Natural killer cell (primary cell): ENCODE measurements around the gene ECHS1. TPM values are rescaled to one million over a fixed set of nuclear protein-coding genes. Genes with fewer than 3 reads are reported as not detected.
A peak's percentile ranks its signal among the peaks of the same experiment; 100 is the strongest.

Source experiments
- ATAC-seq, 3 donors: fragments of 150-1000 bp in 2 of 3; fragments of 200-7000 bp in 1 of 3; cut with Tn5 transposase; 1 replicate in 1 of 3; 2 replicates in 2 of 3; pipeline ENCODE4 v1.10.0; 2021; ENCODE audit warnings: mild to moderate bottlenecking in 2 of 3, moderate library complexity in 2 of 3
- DNase-seq, 2 donors: peaks; one replicate each; pipeline versions ENCODE4 v3.0.0 to v3.0.0-alpha.2; 2013 to 2021; ENCODE audit warnings: mixed read lengths in 1 of 2
- H3K27ac ChIP-seq: one replicate; pipeline ENCODE4 v1.5.1; 2013; ENCODE audit warnings: mild to moderate bottlenecking, low read length
- H3K27me3 ChIP-seq: one replicate; pipeline ENCODE4 v1.6.1; 2013; ENCODE audit warnings: low read length; ENCODE audit not compliant: control insufficient read depth, insufficient read depth
- H3K36me3 ChIP-seq: one replicate; pipeline ENCODE4 v1.6.1; 2013; ENCODE audit warnings: low read length; ENCODE audit not compliant: control insufficient read depth, insufficient read depth
- H3K4me1 ChIP-seq: one replicate; pipeline ENCODE4 v1.6.1; 2013; ENCODE audit warnings: low read length; ENCODE audit not compliant: control insufficient read depth, insufficient read depth
- H3K4me3 ChIP-seq: one replicate; pipeline ENCODE4 v1.5.1; 2013; ENCODE audit warnings: low read length
- H3K9me3 ChIP-seq: one replicate; pipeline ENCODE4 v1.6.1; 2013; ENCODE audit warnings: low read length; ENCODE audit not compliant: control insufficient read depth, insufficient read depth
- H3K27ac Mint-ChIP-seq, 2 donors: one replicate each; pipeline ENCODE4 v1.8.0; 2022; ENCODE audit warnings: mild to moderate bottlenecking in 2 of 2, mixed read lengths in 2 of 2, moderate library complexity in 1 of 2
- H3K27me3 Mint-ChIP-seq, 2 donors: one replicate each; pipeline ENCODE4 v1.8.0; 2022; ENCODE audit warnings: low read depth in 2 of 2, mixed read lengths in 2 of 2
- H3K36me3 Mint-ChIP-seq: one replicate; pipeline ENCODE4 v1.8.0; 2022; ENCODE audit warnings: mixed read lengths
- H3K4me1 Mint-ChIP-seq, 2 donors: one replicate each; pipeline ENCODE4 v1.8.0; 2022; ENCODE audit warnings: mixed read lengths in 2 of 2
- H3K4me3 Mint-ChIP-seq: one replicate; pipeline ENCODE4 v1.8.0; 2022; ENCODE audit warnings: mild to moderate bottlenecking, moderate library complexity, mixed read lengths
- H3K9me3 Mint-ChIP-seq, 2 donors: one replicate each; pipeline ENCODE4 v1.8.0; 2022; ENCODE audit warnings: mixed read lengths in 2 of 2
- WGBS: methylation state at CpG from one replicate; pipeline ENCODE4 v1.1.7; 2013; ENCODE audit warnings: missing lambda C conversion rate; ENCODE audit not compliant: insufficient coverage; 5-methylcytosine and 5-hydroxymethylcytosine counted together
- intact Hi-C: fragments of 100-400 bp; cut with micrococcal nuclease; formaldehyde crosslinking; loops from one replicate; pipeline ENCODE4 v1.14.2; 2022
- total RNA-seq, 4 donors: library from RNA; stranded (reverse); fragments of 120-200 nt in 1 of 4; gene quantifications; one replicate each; pipeline versions ENCODE4 v1.2.3 to v1.2.4, GENCODE V29; 2013 to 2022
- TF ChIP-seq, protein P1 (sequence below): fragments of 200-600 bp; IDR thresholded peaks from one replicate; pipeline ENCODE4 v1.8.0; 2022; ENCODE audit warnings: antibody characterized with exemption

Gene ECHS1
- total RNA-seq = 10 to 100 TPM; 17.7 to 21.3 (median 19.9) TPM
- 31.2 TPM for total RNA-seq (2013)

DNA sequence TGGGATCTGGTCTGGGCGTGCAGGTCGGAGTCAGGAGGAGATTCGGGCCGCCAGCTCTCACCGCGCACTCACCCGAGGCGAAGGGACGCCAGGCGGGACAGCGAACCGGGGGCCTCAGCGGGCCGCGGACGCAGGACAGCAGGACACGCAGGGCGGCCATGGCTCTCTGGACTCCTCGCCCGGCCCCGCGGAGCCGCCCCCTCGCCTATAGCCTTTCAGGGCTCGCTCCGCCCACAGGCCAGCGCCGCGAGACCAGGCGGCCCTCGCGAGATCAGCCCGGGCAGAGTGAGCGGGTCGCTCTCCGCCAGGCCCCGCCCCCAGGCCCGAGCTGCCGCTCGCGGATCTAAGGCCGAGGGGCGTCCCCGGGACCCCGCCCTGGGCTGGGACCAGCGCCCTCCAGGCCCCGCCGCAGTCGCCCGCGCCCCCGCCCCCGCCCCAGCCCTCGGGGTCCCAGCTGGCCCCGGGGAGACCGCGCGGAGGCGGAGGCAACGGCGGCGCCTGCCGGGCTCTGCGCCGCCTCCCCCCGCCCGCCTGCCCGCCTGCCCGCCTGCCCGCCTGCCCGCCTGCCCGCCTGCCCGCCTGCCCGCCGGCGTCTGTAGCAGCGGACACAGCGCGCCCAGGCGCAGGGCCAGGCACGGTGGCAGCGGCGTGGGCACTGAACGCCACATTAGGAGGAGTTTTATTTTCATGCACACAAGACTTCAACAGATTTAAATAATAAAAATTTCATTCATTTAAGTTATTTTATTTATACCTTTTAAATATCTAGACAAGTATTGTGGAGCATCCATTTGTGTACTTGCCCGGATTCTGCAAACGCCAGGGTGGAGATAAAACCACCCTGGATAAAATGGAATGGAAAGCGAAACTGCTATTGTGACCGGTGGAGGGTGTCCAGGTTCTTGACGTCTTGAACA, at the start of gene ECHS1:
ECHS1 (minus strand) TSS at position 181 of the 917 bp plus-strand sequence; CDS start at position 160, 21 bp downstream.
- under 1% methylated on average over 89 of the region's 89 CpGs for WGBS

DNA sequence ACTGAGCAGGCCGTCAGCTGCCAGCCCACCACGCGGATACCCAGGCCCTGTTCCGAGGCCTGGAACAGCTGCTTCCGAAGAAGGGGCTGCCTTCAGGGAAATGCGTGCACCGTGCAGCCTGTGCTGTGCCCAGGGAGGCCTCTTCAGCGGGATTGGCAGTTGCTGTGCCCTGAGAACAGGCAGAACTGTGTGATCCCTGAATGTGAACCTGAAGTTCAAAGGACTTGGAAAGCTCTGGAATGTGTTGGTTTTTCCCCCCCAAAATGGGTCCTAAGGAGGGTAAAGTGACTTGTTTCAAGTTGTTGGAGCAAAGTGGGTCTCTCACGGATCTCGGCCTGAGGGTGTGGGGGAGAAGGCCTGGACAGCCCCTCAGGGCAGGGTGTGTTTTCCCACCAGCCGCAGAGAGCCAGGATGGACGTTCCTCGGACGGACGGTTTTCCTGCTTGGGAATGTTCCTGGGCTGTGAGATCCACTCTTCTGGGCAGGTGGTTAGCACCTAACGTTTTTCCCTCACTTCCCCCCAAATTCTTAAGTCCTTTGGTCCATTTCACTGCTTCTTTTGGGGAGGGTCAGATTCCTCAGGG, 49.2 kb upstream of the ECHS1 start:
- Mint-ChIP-seq H3K4me3 (peak overlapping the region; percentile 21), H3K9me3 (no peaks in the 10 kb centered on the region), H3K36me3 (no peaks in the 10 kb centered on the region), H3K4me1 (peaks cover 0 to 16% of the 10 kb centered on the region in 2 donors), H3K27ac (no peak overlapping the region), H3K27me3 (no peaks in the 10 kb centered on the region)
- DNase-seq = no peak
- intact Hi-C loops = no loop called here
- TF ChIP-seq, protein P1, sequence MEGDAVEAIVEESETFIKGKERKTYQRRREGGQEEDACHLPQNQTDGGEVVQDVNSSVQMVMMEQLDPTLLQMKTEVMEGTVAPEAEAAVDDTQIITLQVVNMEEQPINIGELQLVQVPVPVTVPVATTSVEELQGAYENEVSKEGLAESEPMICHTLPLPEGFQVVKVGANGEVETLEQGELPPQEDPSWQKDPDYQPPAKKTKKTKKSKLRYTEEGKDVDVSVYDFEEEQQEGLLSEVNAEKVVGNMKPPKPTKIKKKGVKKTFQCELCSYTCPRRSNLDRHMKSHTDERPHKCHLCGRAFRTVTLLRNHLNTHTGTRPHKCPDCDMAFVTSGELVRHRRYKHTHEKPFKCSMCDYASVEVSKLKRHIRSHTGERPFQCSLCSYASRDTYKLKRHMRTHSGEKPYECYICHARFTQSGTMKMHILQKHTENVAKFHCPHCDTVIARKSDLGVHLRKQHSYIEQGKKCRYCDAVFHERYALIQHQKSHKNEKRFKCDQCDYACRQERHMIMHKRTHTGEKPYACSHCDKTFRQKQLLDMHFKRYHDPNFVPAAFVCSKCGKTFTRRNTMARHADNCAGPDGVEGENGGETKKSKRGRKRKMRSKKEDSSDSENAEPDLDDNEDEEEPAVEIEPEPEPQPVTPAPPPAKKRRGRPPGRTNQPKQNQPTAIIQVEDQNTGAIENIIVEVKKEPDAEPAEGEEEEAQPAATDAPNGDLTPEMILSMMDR = no peak
- ATAC-seq = no peak
- 93% methylated on average over 16 of the region's 16 CpGs for whole genome bisulfite sequencing
- Histone ChIP-seq H3K27me3 (no peaks in the 10 kb centered on the region), H3K9me3 (no peaks in the 10 kb centered on the region), H3K27ac (no peak overlapping the region), H3K36me3 (peaks cover 3% of the 10 kb centered on the region), H3K4me3 (no peak overlapping the region), H3K4me1 (peaks cover 3% of the 10 kb centered on the region)

More for the DNA sequence above, at the start of gene ECHS1:
- Mint-ChIP-seq H3K27ac (peak within 1 kb of the TSS in 1 of 2 donors; percentile 86), H3K27me3 (no peaks in the 10 kb centered on the region), H3K36me3 (no peaks in the 10 kb centered on the region), H3K4me1 (peaks cover 0 to 15% of the 10 kb centered on the region in 2 donors), H3K9me3 (no peaks in the 10 kb centered on the region), H3K4me3 (peak within 1 kb of the TSS; percentile 88)
- DNase-seq (peak; percentile 94 to 95), ATAC-seq (peak; percentile 99)
- H3K4me3 ChIP-seq = peak within 1 kb of the TSS; percentile 61
- intact Hi-C loops = loop anchor here (2.0 kb wide), 1 partner anchor 15 kb away; no protein-coding TSS in a partner anchor
- H3K27ac ChIP-seq = peak within 1 kb of the TSS; percentile 48
- peaks cover 18% of the 10 kb centered on the region for H3K36me3 ChIP-seq
- no peaks in the 10 kb centered on the region for H3K9me3 ChIP-seq
- peaks cover 30% of the 10 kb centered on the region for H3K4me1 ChIP-seq
- TF ChIP-seq, protein P1 = no peak
- no peaks in the 10 kb centered on the region for H3K27me3 ChIP-seq

GRCh38 chr10:133421336-133422222, 48.4 kb upstream of the ECHS1 start:
- intact Hi-C loops = no loop called here
- Mint-ChIP-seq H3K36me3 (no peaks in the 10 kb centered on the region), H3K4me1 (peaks cover 0 to 16% of the 10 kb centered on the region in 2 donors), H3K9me3 (no peaks in the 10 kb centered on the region), H3K4me3 (no peak overlapping the region), H3K27ac (no peak overlapping the region), H3K27me3 (no peaks in the 10 kb centered on the region)
- ATAC-seq (no peak), DNase-seq (no peak)
- H3K4me3 ChIP-seq = no peak overlapping the region
- no peaks in the 10 kb centered on the region for H3K9me3 ChIP-seq
- H3K27me3 ChIP-seq = no peaks in the 10 kb centered on the region
- H3K4me1 ChIP-seq = peaks cover 3% of the 10 kb centered on the region
- WGBS = 94% methylated on average over 16 of the region's 17 CpGs
- TF ChIP-seq, protein P1 = no peak
- H3K36me3 ChIP-seq = peaks cover 3% of the 10 kb centered on the region
- H3K27ac ChIP-seq = no peak overlapping the region
